GM18951 (cell line): ENCODE measurements around the gene CACNG4.

Experiments
- POLR2A ChIP-seq: IDR thresholded peaks from 4 replicates; pipeline ENCODE4 v1.6.1; 2011; ENCODE audit warnings: mild to moderate bottlenecking; ENCODE audit not compliant: insufficient read length, insufficient read depth; ENCODE audit errors: extremely low read depth
- in situ Hi-C: fragments of 300-500 bp; cut with MboI; formaldehyde crosslinking; loops from one replicate; pipeline ENCODE4 v1.12.0; 2022; ENCODE audit warnings: low sequenced_read_pairs, mixed read lengths, inconsistent platforms; ENCODE audit not compliant: unreplicated experiment

The CACNG4 gene

DNA sequence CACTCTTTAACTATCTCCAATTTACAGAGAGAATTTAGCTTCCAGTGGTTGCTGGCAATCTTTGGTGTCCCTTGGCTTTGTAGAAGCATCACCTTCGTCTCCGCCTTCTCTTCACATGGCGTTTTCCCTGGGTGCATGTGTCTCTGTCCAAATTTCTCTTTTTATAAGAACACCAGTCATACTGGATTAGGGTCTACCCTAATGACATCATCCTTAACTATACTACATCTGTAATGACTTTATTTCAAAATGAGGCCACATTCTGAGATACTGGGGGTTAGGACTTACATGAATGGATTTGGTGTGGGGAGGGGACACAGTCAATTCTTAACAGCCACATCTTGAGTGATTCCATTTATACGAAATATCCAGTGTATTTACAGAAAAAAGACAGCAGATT, 22.2 kb downstream of the CACNG4 start:
- no peak for TF ChIP-seq POLR2A
- in situ Hi-C loops: no loop called here

GRCh38 chr17:66987059-66987616, 22.6 kb downstream of the CACNG4 start:
- no peak for TF ChIP-seq POLR2A
- in situ Hi-C loops: no loop called here

- in situ Hi-C loops: no loop called here
- TF ChIP-seq POLR2A: no peak
Measured at GRCh38 chr17:66988069-66988798, 23.7 kb downstream of the CACNG4 start.

DNA sequence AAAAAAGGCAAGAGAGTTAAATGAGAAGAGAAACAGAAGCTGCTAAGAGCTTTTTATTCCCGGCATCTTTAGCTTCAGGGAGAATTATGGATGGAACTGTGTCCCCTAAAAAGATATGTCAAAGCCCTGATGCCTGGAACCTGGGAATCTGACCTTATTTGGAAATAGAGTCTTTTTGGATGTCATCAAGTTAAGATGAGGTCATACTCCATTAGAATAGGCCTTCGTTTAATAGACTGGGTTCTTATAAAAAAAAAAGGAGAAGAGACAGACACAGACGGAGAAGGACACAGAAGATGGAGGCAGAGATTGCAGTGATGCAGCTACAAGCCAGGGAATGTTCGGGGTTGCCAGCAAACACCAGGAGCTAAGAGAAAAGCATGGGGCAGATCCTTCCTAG, 24.6 kb downstream of the CACNG4 start:
- no peak for TF ChIP-seq POLR2A
- in situ Hi-C loops: no loop called here

- in situ Hi-C loops: no loop called here
- no peak for TF ChIP-seq POLR2A
Measured at GRCh38 chr17:66989579-66989978, 25.1 kb downstream of the CACNG4 start.

GRCh38 chr17:66990047-66990446, 25.5 kb downstream of the CACNG4 start:
- in situ Hi-C loops: no loop called here
- TF ChIP-seq POLR2A: no peak

GRCh38 chr17:66992911-66993442, 28.5 kb downstream of the CACNG4 start:
- TF ChIP-seq POLR2A: no peak
- in situ Hi-C loops: no loop called here

DNA sequence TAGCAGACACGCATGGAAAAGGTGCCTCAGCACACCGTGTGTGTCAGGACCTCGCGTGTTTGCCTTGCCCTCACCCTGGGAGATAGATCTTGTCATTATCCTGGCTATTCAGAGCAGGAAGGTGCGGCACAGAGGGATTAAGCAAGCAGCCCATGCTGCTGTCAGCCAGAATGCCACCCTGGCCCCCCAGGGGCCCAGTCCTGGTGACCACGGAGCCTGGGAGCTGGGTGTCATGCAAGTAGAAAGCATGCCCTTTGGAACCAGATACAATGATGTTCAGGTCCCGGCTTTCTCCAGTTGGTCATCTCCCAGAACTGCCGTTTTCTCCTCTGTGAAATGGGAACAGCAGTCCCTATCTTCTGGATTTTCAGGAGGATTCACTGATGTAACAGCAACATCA, 29.9 kb downstream of the CACNG4 start:
- TF ChIP-seq POLR2A: no peak
- in situ Hi-C loops: no loop called here

GRCh38 chr17:66994930-66995535, 30.5 kb downstream of the CACNG4 start:
- TF ChIP-seq POLR2A: no peak
- in situ Hi-C loops: no loop called here

GRCh38 chr17:66995944-66996343, 31.4 kb downstream of the CACNG4 start:
- in situ Hi-C loops: no loop called here
- TF ChIP-seq POLR2A: no peak

DNA sequence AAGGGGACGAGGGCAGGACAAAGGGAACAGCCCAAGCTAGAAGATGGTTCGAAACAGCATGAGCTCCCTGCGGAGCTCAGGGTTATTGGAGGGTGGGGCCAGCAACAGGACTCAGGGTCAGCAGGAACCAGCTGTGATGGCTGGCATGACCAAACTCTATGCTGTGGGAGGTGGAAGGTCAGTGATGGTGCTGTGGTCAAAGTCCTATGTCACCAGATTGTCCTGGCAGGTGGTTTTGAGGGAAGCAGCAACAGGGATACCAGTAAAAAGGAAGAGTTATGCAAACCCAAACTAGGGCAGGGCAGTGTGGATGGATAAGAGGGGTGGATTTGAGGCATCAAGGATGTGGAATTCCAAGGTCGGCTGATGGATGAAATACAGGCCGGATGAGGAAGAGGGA, 32.4 kb downstream of the CACNG4 start:
- in situ Hi-C loops: no loop called here
- TF ChIP-seq POLR2A: no peak

DNA sequence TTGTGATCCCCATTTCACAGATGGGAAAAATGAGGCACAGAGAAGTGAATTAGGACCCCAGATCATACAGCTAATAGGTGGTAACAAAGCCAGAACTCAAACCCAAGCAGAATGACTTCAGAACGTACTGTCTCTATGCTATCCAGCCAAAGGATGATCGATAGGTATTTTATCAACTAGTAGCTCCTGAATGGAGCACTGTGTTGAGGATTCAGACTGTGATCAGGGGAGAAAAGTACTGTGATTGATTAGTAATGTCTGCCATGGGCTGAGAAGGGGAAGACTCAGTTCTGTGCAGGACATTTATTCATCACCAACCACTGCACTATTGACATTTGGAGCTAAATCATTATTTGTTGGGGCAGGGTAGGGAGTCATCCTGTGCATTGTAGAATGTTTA, 38.7 kb downstream of the CACNG4 start:
- in situ Hi-C loops: no loop called here
- no peak for TF ChIP-seq POLR2A

GRCh38 chr17:67004181-67004580, 39.7 kb downstream of the CACNG4 start:
- in situ Hi-C loops: no loop called here
- TF ChIP-seq POLR2A: no peak

GRCh38 chr17:67007266-67007665, 42.8 kb downstream of the CACNG4 start:
- TF ChIP-seq POLR2A: no peak
- in situ Hi-C loops: no loop called here
